Astrocyte (in vitro differentiated cells and primary cell): Measurements from ENCODE around the gene KIF18B.

ENCODE experiments used
- CTCF ChIP-seq: IDR thresholded peaks from 2 replicates; pipeline ENCODE4 v1.5.1; 2011; ENCODE audit warnings: low read depth, mild to moderate bottlenecking, inconsistent platforms, low read length, moderate library complexity; ENCODE audit not compliant: insufficient read depth
- EZH2 ChIP-seq: IDR thresholded peaks from 2 replicates; pipeline ENCODE4 v1.6.1; 2012; ENCODE audit warnings: mild to moderate bottlenecking, low read length, inconsistent platforms; ENCODE audit not compliant: insufficient read depth

- TF ChIP-seq CTCF (no peak), EZH2 (no peak)
Observed at GRCh38 chr17:44910231-44911106, 37.1 kb downstream of the KIF18B start.
